Hindlimb muscle (tissue), 1 donor: Measurements from ENCODE around the gene AATF. TPM values are rescaled to one million over a fixed set of nuclear protein-coding genes. Genes with fewer than 3 reads are reported as not detected.

ENCODE experiments used
- DNase-seq: peaks from one replicate; pipeline ENCODE4 v3.0.0-alpha.2; 2013
- polyA plus RNA-seq: library from polyadenylated mRNA; unstranded; fragments of 120-200 nt; gene quantifications from one replicate; pipeline ENCODE4 v1.2.1, GENCODE V29; 2013; ENCODE audit not compliant: insufficient read length

The AATF gene
- polyA plus RNA-seq, 1 donor = 23.6 TPM

- DNase-seq = no peak
Observed at GRCh38 chr17:36941265-36942010, 7.3 kb upstream of the AATF start.

- DNase-seq = no peak
Observed at GRCh38 chr17:36942019-36942599, 6.6 kb upstream of the AATF start.

- no peak for DNase-seq
Observed at GRCh38 chr17:36942631-36943125, 6.1 kb upstream of the AATF start.

- DNase-seq = no peak
Observed at GRCh38 chr17:36943250-36944191, 5.2 kb upstream of the AATF start.

- no peak for DNase-seq
Observed at GRCh38 chr17:36944553-36944952, 4.2 kb upstream of the AATF start.

GRCh38 chr17:36945140-36945539, 3.6 kb upstream of the AATF start:
- no peak for DNase-seq

- DNase-seq = no peak
Observed at GRCh38 chr17:36945959-36946725, 2.6 kb upstream of the AATF start.

GRCh38 chr17:36946726-36947091, 2.0 kb upstream of the AATF start:
- no peak for DNase-seq

GRCh38 chr17:36947922-36948716, 635 bp upstream of the AATF start:
- no peak for DNase-seq

- no peak for DNase-seq
Observed at GRCh38 chr17:36949461-36949927, 740 bp downstream of the AATF start.

GRCh38 chr17:36950027-36950426, 1.3 kb downstream of the AATF start:
- no peak for DNase-seq

GRCh38 chr17:36951084-36951789, 2.5 kb downstream of the AATF start:
- no peak for DNase-seq

- no peak for DNase-seq
Observed at GRCh38 chr17:36971508-36971907, 22.8 kb downstream of the AATF start.

GRCh38 chr17:36972186-36972700, 23.5 kb downstream of the AATF start:
- DNase-seq = no peak

- no peak for DNase-seq
Observed at GRCh38 chr17:36972905-36973304, 24.2 kb downstream of the AATF start.

GRCh38 chr17:36975922-36976515, 27.3 kb downstream of the AATF start:
- DNase-seq = no peak

GRCh38 chr17:36977066-36977465, 28.3 kb downstream of the AATF start:
- DNase-seq = no peak

GRCh38 chr17:36977568-36977967, 28.8 kb downstream of the AATF start:
- no peak for DNase-seq

- no peak for DNase-seq
Observed at GRCh38 chr17:36978810-36979564, 30.2 kb downstream of the AATF start.
